Skeletal muscle tissue (tissue), 4 donors: ENCODE measurements around the gene FLRT3. TPM values are rescaled to one million over a fixed set of nuclear protein-coding genes. Genes with fewer than 3 reads are reported as not detected.
A peak's percentile ranks its signal among the peaks of the same experiment; 100 is the strongest.

Experiments used
- H3K27ac ChIP-seq: one replicate; pipeline ENCODE4 v1.7.0; 2013; ENCODE audit warnings: mild to moderate bottlenecking, low read depth, low read length, inconsistent platforms
- H3K27me3 ChIP-seq, 3 donors: one replicate each; pipeline ENCODE4 v1.7.0; 2013; ENCODE audit warnings: low read length in 3 of 3; ENCODE audit not compliant: control insufficient read depth in 3 of 3, insufficient read depth in 3 of 3
- H3K36me3 ChIP-seq, 3 donors: one replicate each; pipeline ENCODE4 v1.7.0; 2013; ENCODE audit warnings: low read length in 3 of 3; ENCODE audit not compliant: control insufficient read depth in 3 of 3, insufficient read depth in 3 of 3
- H3K4me1 ChIP-seq, 3 donors: one replicate each; pipeline ENCODE4 v1.7.0; 2013; ENCODE audit warnings: low read length in 3 of 3, mild to moderate bottlenecking in 3 of 3; ENCODE audit not compliant: control insufficient read depth in 3 of 3, insufficient read depth in 3 of 3
- H3K4me3 ChIP-seq, 3 donors: one replicate each; pipeline ENCODE4 v1.7.0; 2013; ENCODE audit warnings: low read length in 3 of 3
- H3K9ac ChIP-seq, 3 donors: one replicate each; pipeline ENCODE4 v1.7.0; 2013; ENCODE audit warnings: low read length in 3 of 3, mild to moderate bottlenecking in 3 of 3, moderate library complexity in 2 of 3, low read depth in 1 of 3
- H3K9me3 ChIP-seq, 3 donors: one replicate each; pipeline ENCODE4 v1.7.0; 2013; ENCODE audit warnings: low read length in 3 of 3; ENCODE audit not compliant: control insufficient read depth in 3 of 3
- total RNA-seq: library from RNA; depleted of rRNA; stranded (reverse); fragments of >200 nt; gene quantifications from one replicate; pipeline ENCODE4 v1.2.3, GENCODE V29; 2014
- donor health status: Osteomylitis.

Gene FLRT3
- total RNA-seq, 1 donor from 2014 or later: 9.4 TPM

GRCh38 chr20:14360416-14360815 is 23.0 kb upstream of the FLRT3 start:
- H3K9ac ChIP-seq: no peak overlapping the region
- no peaks in the 10 kb centered on the region for H3K9me3 ChIP-seq
- H3K4me1 ChIP-seq: no peaks in the 10 kb centered on the region
- H3K4me3 ChIP-seq: no peak overlapping the region
- H3K27me3 ChIP-seq: no peaks in the 10 kb centered on the region
- H3K36me3 ChIP-seq: no peaks in the 10 kb centered on the region
- H3K27ac ChIP-seq: no peak overlapping the region

GRCh38 chr20:14355791-14356190 is 18.4 kb upstream of the FLRT3 start:
- no peak overlapping the region for H3K4me3 ChIP-seq
- no peaks in the 10 kb centered on the region for H3K4me1 ChIP-seq
- H3K9me3 ChIP-seq: no peaks in the 10 kb centered on the region
- no peaks in the 10 kb centered on the region for H3K27me3 ChIP-seq
- H3K27ac ChIP-seq: no peak overlapping the region
- no peak overlapping the region for H3K9ac ChIP-seq
- H3K36me3 ChIP-seq: no peaks in the 10 kb centered on the region

- no peaks in the 10 kb centered on the region for H3K27me3 ChIP-seq
- no peak overlapping the region for H3K27ac ChIP-seq
- H3K9ac ChIP-seq: no peak overlapping the region
- H3K36me3 ChIP-seq: no peaks in the 10 kb centered on the region
- H3K9me3 ChIP-seq: no peaks in the 10 kb centered on the region
- H3K4me1 ChIP-seq: peaks cover 0 to 5% (median 4%) of the 10 kb centered on the region in 3 donors
- H3K4me3 ChIP-seq: no peak overlapping the region
Observed at GRCh38 chr20:14344746-14345145, 7.3 kb upstream of the FLRT3 start.

GRCh38 chr20:14343491-14344065 is 6.2 kb upstream of the FLRT3 start:
- peaks cover 0 to 5% (median 4%) of the 10 kb centered on the region in 3 donors for H3K4me1 ChIP-seq
- no peak overlapping the region for H3K27ac ChIP-seq
- no peak overlapping the region for H3K4me3 ChIP-seq
- no peaks in the 10 kb centered on the region for H3K27me3 ChIP-seq
- H3K9me3 ChIP-seq: no peaks in the 10 kb centered on the region
- no peak overlapping the region for H3K9ac ChIP-seq
- H3K36me3 ChIP-seq: no peaks in the 10 kb centered on the region

GRCh38 chr20:14342918-14343317 is 5.5 kb upstream of the FLRT3 start:
- Histone ChIP-seq H3K9me3 (no peaks in the 10 kb centered on the region), H3K27me3 (no peaks in the 10 kb centered on the region), H3K4me1 (peaks cover 0 to 5% (median 4%) of the 10 kb centered on the region in 3 donors), H3K27ac (no peak overlapping the region), H3K36me3 (no peaks in the 10 kb centered on the region), H3K9ac (no peak overlapping the region), H3K4me3 (no peak overlapping the region)

- no peaks in the 10 kb centered on the region for H3K27me3 ChIP-seq
- H3K9me3 ChIP-seq: no peaks in the 10 kb centered on the region
- H3K4me1 ChIP-seq: peaks cover 1 to 6% (median 4%) of the 10 kb centered on the region in 3 donors
- no peaks in the 10 kb centered on the region for H3K36me3 ChIP-seq
- peak overlapping the region in 2 of 3 donors; percentile 4 to 32 for H3K4me3 ChIP-seq
- H3K9ac ChIP-seq: no peak overlapping the region
- H3K27ac ChIP-seq: no peak overlapping the region
Observed at GRCh38 chr20:14341801-14342200, 4.4 kb upstream of the FLRT3 start.

GRCh38 chr20:14336686-14337085 is 726 bp downstream of the FLRT3 start:
- H3K9ac ChIP-seq: peak overlapping the region; percentile 63 to 80 (median 69)
- H3K4me1 ChIP-seq: peaks cover 0 to 12% (median 6%) of the 10 kb centered on the region in 3 donors
- no peaks in the 10 kb centered on the region for H3K36me3 ChIP-seq
- H3K27me3 ChIP-seq: no peaks in the 10 kb centered on the region
- peak overlapping the region; percentile 68 to 78 (median 70) for H3K4me3 ChIP-seq
- H3K27ac ChIP-seq: peak overlapping the region; percentile 59
- H3K9me3 ChIP-seq: no peaks in the 10 kb centered on the region

- H3K9ac ChIP-seq: peak overlapping the region in 2 of 3 donors; percentile 23 to 46
- no peak overlapping the region for H3K27ac ChIP-seq
- no peaks in the 10 kb centered on the region for H3K36me3 ChIP-seq
- no peaks in the 10 kb centered on the region for H3K9me3 ChIP-seq
- peaks cover 0 to 12% (median 5%) of the 10 kb centered on the region in 3 donors for H3K4me1 ChIP-seq
- peak overlapping the region in 2 of 3 donors; percentile 1 to 38 for H3K4me3 ChIP-seq
- no peaks in the 10 kb centered on the region for H3K27me3 ChIP-seq
Observed at GRCh38 chr20:14335052-14335451, 2.4 kb downstream of the FLRT3 start.

- Histone ChIP-seq H3K27ac (no peak overlapping the region), H3K4me1 (peaks cover 0 to 12% (median 5%) of the 10 kb centered on the region in 3 donors), H3K4me3 (no peak overlapping the region), H3K27me3 (no peaks in the 10 kb centered on the region), H3K36me3 (no peaks in the 10 kb centered on the region), H3K9ac (peak overlapping the region; percentile 15 to 58 (median 23)), H3K9me3 (no peaks in the 10 kb centered on the region)
Observed at GRCh38 chr20:14334306-14334930, 3.0 kb downstream of the FLRT3 start.

GRCh38 chr20:14333721-14334120 is 3.7 kb downstream of the FLRT3 start:
- peak overlapping the region in 2 of 3 donors; percentile 15 to 58 for H3K9ac ChIP-seq
- H3K4me1 ChIP-seq: peaks cover 0 to 12% (median 5%) of the 10 kb centered on the region in 3 donors
- no peak overlapping the region for H3K4me3 ChIP-seq

More at GRCh38 chr20:14333721-14334120, 3.7 kb downstream of the FLRT3 start:
- H3K9me3 ChIP-seq: no peaks in the 10 kb centered on the region
- H3K27ac ChIP-seq: no peak overlapping the region
- no peaks in the 10 kb centered on the region for H3K36me3 ChIP-seq
- H3K27me3 ChIP-seq: no peaks in the 10 kb centered on the region
